Measurements from ENCODE around the gene JAKMIP1. TPM values are rescaled to one million over a fixed set of nuclear protein-coding genes. Genes with fewer than 3 reads are reported as not detected.
A peak's percentile ranks its signal among the peaks of the same experiment; 100 is the strongest.

JAKMIP1 gene
- total RNA-seq, 1 donor: not detected

DNA sequence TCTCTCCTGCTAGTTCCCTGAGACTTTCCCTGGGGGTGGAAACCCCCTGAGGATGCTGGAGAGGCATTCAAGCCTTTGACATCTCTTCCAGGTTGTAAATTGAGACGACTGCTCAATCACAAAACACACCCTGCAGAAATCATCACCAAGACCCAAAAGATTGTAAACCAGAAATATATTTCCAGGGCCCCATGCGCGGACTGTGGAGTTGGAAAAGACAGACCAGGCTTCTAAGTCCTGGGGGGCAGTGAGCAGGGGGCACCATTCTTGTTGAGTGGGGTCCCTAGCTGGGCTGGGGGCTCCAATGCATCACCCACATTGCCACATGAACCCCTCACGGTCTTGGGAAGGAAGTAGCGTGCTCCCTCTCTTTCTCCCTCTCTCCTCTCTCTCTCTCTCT is 94.2 kb downstream of the JAKMIP1 start:
- H3K4me3 ChIP-seq (ENCODE audit: insufficient read depth, low read length): no peak overlapping the region
- TF ChIP-seq, protein P1, sequence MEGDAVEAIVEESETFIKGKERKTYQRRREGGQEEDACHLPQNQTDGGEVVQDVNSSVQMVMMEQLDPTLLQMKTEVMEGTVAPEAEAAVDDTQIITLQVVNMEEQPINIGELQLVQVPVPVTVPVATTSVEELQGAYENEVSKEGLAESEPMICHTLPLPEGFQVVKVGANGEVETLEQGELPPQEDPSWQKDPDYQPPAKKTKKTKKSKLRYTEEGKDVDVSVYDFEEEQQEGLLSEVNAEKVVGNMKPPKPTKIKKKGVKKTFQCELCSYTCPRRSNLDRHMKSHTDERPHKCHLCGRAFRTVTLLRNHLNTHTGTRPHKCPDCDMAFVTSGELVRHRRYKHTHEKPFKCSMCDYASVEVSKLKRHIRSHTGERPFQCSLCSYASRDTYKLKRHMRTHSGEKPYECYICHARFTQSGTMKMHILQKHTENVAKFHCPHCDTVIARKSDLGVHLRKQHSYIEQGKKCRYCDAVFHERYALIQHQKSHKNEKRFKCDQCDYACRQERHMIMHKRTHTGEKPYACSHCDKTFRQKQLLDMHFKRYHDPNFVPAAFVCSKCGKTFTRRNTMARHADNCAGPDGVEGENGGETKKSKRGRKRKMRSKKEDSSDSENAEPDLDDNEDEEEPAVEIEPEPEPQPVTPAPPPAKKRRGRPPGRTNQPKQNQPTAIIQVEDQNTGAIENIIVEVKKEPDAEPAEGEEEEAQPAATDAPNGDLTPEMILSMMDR (IDR thresholded peaks at IDR 0.05; ENCODE audit: extremely low read depth, low read depth, low read length): no peak

DNA sequence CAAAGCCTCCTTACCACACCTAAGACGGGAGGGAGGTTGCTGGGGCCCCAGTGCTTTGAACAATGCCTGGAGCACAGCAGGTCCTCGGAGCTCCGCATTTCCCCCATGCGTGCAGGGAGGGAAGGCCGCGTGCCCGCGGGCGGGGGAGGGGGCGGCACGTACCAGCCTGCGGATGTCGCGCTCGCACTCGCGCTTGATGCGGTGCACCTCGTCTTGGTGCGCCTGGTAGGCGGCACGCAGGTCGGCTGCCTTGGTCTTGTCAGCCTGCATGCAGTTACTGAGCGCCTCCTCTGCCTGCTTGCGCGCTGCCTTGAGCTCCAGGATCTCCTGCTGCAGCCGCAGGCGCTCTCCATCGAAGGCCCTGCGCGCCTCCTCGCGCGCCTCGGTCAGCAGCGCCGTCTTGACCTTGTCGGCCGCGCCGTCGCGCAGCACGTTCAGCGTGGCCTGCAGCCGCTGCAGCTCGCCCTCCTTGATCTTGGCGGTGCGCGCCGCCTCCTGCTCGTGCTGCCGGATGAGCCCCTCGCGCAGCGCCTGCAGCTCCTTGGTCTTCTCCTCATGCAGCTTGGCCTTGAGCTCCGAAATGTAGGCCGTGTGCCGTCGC is 94.9 kb downstream of the JAKMIP1 start:
- Histone ChIP-seq H3K27ac (ENCODE audit: low read depth, low read length) (no peak overlapping the region), H3K9me3 (ENCODE audit: low read depth, low read length) (no peaks in the 10 kb centered on the region), H4K20me1 (ENCODE audit: insufficient read depth, low read length) (no peaks in the 10 kb centered on the region), H3K4me3 (ENCODE audit: insufficient read depth, low read length) (no peak overlapping the region), H3K4me2 (ENCODE audit: insufficient read depth, low read length) (no peak overlapping the region), H2AFZ (ENCODE audit: low read length) (no peak overlapping the region), H3K36me3 (ENCODE audit: insufficient read depth, low read length) (no peaks in the 10 kb centered on the region), H3K4me1 (ENCODE audit: insufficient read depth, low read length) (no peaks in the 10 kb centered on the region), H3K27me3 (ENCODE audit: insufficient read depth, low read length) (no peaks in the 10 kb centered on the region), H3K79me2 (ENCODE audit: insufficient read depth, low read length) (no peaks in the 10 kb centered on the region)
- TF ChIP-seq, protein P1 (IDR thresholded peaks at IDR 0.05; ENCODE audit: extremely low read depth, low read depth, low read length): no peak
- DNase-seq (ENCODE audit: insufficient read length, low spot score, missing footprints): peak; percentile 58

More for the DNA sequence above, 94.2 kb downstream of the JAKMIP1 start:
- H4K20me1 ChIP-seq (ENCODE audit: insufficient read depth, low read length): no peaks in the 10 kb centered on the region
- no peak overlapping the region for H3K27ac ChIP-seq (ENCODE audit: low read depth, low read length)
- H2AFZ ChIP-seq (ENCODE audit: low read length): no peak overlapping the region
- H3K4me1 ChIP-seq (ENCODE audit: insufficient read depth, low read length): no peaks in the 10 kb centered on the region
- H3K27me3 ChIP-seq (ENCODE audit: insufficient read depth, low read length): no peaks in the 10 kb centered on the region
- no peak overlapping the region for H3K4me2 ChIP-seq (ENCODE audit: insufficient read depth, low read length)
- H3K36me3 ChIP-seq (ENCODE audit: insufficient read depth, low read length): no peaks in the 10 kb centered on the region
- no peaks in the 10 kb centered on the region for H3K79me2 ChIP-seq (ENCODE audit: insufficient read depth, low read length)
- peak; percentile 45 for DNase-seq (ENCODE audit: insufficient read length, low spot score, missing footprints)
- H3K9me3 ChIP-seq (ENCODE audit: low read depth, low read length): no peaks in the 10 kb centered on the region

DNA sequence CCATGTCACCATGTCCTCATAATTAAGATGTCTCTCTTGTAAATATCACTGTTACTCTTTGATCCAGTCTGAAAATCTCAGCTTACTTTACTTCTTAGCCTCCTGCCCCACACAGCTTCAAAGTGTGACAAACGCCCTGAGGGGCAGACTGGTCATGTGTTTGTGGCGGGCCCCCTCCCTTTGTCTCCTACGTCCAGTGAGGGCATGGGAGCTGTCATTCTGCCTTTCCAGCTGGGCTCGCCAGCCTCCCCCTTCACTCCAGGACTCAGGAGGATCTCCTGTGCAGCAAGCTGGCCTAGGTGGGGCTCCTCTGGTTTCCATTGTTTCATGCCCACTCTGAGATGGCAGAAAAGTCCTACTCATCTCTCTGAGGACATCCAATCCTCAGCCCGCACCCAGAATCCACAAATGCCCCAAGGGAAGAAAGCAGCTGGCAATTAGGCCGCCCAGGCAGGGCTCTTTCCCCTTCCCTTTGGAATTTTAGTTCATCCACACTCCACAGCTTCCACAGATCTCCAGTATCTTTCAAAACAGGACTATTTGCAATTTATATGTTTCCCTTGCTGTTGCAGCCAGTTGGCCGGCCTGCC is 95.7 kb downstream of the JAKMIP1 start:
- Histone ChIP-seq H3K27ac (ENCODE audit: low read depth, low read length) (no peak overlapping the region), H3K4me2 (ENCODE audit: insufficient read depth, low read length) (no peak overlapping the region), H3K36me3 (ENCODE audit: insufficient read depth, low read length) (no peaks in the 10 kb centered on the region), H3K4me1 (ENCODE audit: insufficient read depth, low read length) (no peaks in the 10 kb centered on the region), H3K9me3 (ENCODE audit: low read depth, low read length) (no peaks in the 10 kb centered on the region), H3K27me3 (ENCODE audit: insufficient read depth, low read length) (no peaks in the 10 kb centered on the region), H3K4me3 (ENCODE audit: insufficient read depth, low read length) (no peak overlapping the region), H4K20me1 (ENCODE audit: insufficient read depth, low read length) (no peaks in the 10 kb centered on the region), H3K79me2 (ENCODE audit: insufficient read depth, low read length) (no peaks in the 10 kb centered on the region), H2AFZ (ENCODE audit: low read length) (no peak overlapping the region)
- TF ChIP-seq, protein P1 (IDR thresholded peaks at IDR 0.05; ENCODE audit: extremely low read depth, low read depth, low read length): no peak
- peak; percentile 31 for DNase-seq (ENCODE audit: insufficient read length, low spot score, missing footprints)

DNA sequence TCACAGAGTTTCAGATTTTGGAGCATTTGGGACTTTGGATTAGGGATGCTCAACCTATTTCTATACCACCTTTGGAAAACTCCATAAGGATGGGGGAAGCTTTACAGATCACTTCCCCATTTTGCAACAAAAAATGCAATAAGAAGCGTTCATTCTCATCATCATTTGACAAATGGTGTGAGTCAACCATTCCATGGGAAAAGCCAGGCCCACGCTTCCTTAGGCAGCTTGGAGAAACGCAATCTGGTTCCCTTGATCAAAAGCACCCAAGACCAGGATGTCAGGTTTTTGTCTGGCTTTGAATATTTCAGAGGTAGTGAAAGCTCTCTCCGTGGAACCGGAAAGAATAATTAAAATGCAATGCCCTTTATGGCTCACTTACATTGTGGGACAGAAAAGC is 102.8 kb downstream of the JAKMIP1 start:
- H3K4me2 ChIP-seq (ENCODE audit: insufficient read depth, low read length): no peak overlapping the region
- no peaks in the 10 kb centered on the region for H3K9me3 ChIP-seq (ENCODE audit: low read depth, low read length)
- H3K36me3 ChIP-seq (ENCODE audit: insufficient read depth, low read length): no peaks in the 10 kb centered on the region
- DNase-seq (ENCODE audit: insufficient read length, low spot score, missing footprints): no peak
- H3K4me3 ChIP-seq (ENCODE audit: insufficient read depth, low read length): no peak overlapping the region
- H3K27ac ChIP-seq (ENCODE audit: low read depth, low read length): no peak overlapping the region
- TF ChIP-seq, protein P1 (IDR thresholded peaks at IDR 0.05; ENCODE audit: extremely low read depth, low read depth, low read length): no peak
- no peaks in the 10 kb centered on the region for H3K4me1 ChIP-seq (ENCODE audit: insufficient read depth, low read length)
- no peaks in the 10 kb centered on the region for H3K79me2 ChIP-seq (ENCODE audit: insufficient read depth, low read length)
- H3K27me3 ChIP-seq (ENCODE audit: insufficient read depth, low read length): no peaks in the 10 kb centered on the region
- H2AFZ ChIP-seq (ENCODE audit: low read length): no peak overlapping the region
- H4K20me1 ChIP-seq (ENCODE audit: insufficient read depth, low read length): no peaks in the 10 kb centered on the region
